Esophagus squamous epithelium (tissue), 5 donors: ENCODE results near the gene BIVM. TPM values are rescaled to one million over a fixed set of nuclear protein-coding genes. Genes with fewer than 3 reads are reported as not detected.

ENCODE experiments used
- DNase-seq: peaks from one replicate; lab custom pipeline; 2025; lab: John Stamatoyannopoulos, UW
- H3K27ac ChIP-seq, 4 donors: fragments of 200-600 bp; sonication (generic); one replicate each; pipeline ENCODE4 v1.5.1; 2016 to 2019; ENCODE audit warnings: mild to moderate bottlenecking in 1 of 4
- H3K27me3 ChIP-seq, 4 donors: fragments of 200-600 bp; sonication (generic); 1 replicate in 3 of 4; 2 replicates in 1 of 4; pipeline versions ENCODE4 v1.5.1 to v1.6.0; 2017 to 2021; ENCODE audit warnings: antibody characterized with exemption in 1 of 4
- H3K36me3 ChIP-seq, 3 donors: fragments of 200-600 bp; sonication (generic); one replicate each; pipeline ENCODE4 v1.5.1; 2016 to 2019
- H3K4me1 ChIP-seq, 3 donors: fragments of 200-600 bp; sonication (generic); one replicate each; pipeline ENCODE4 v1.5.1; 2017 to 2019
- H3K4me3 ChIP-seq, 4 donors: fragments of 200-600 bp; sonication (generic); 1 replicate in 3 of 4; 2 replicates in 1 of 4; pipeline ENCODE4 v1.5.1; 2016 to 2019; ENCODE audit warnings: mild to moderate bottlenecking in 2 of 4, moderate library complexity in 1 of 4
- H3K9me3 ChIP-seq, 3 donors: fragments of 200-600 bp; sonication (generic); one replicate each; pipeline ENCODE4 v1.5.1; 2016 to 2019
- POLR2A ChIP-seq, 4 donors: fragments of 450-650 bp; IDR thresholded peaks; one replicate each; pipeline ENCODE4 v1.6.1; 2017; ENCODE audit warnings: antibody characterized with exemption in 4 of 4, mild to moderate bottlenecking in 4 of 4, moderate library complexity in 3 of 4
- WGBS, 2 donors: methylation state at CpG; one replicate each; pipeline ENCODE4 v1.1.5; 2018; 5-methylcytosine and 5-hydroxymethylcytosine counted together
- intact Hi-C: fragments of 100-400 bp; cut with DNase I; formaldehyde crosslinking; loops from one replicate; pipeline ENCODE4 v1.15.0; 2022
- total RNA-seq, 4 donors: library from RNA; depleted of rRNA; stranded (reverse); fragments of >200 nt; gene quantifications; one replicate each; pipeline ENCODE4 v1.1.0, GENCODE V29; 2016
- TF ChIP-seq, protein P1 (sequence below), 6 experiments: fragments of 450-650 bp in 4 of 6; fragments of 200-600 bp in 2 of 6; sonication (generic) in 2 of 6; IDR thresholded peaks; one replicate each; pipeline ENCODE4 v1.5.1; 2016 to 2019; ENCODE audit warnings: antibody characterized with exemption in 6 of 6, mild to moderate bottlenecking in 4 of 6, moderate library complexity in 4 of 6
- donor health status: DM: yes; HTN: yes; CAD: no.

The BIVM gene
- total RNA-seq, 4 donors from 2014 or later = 6.4 to 17.5 (median 9.8) TPM

DNA sequence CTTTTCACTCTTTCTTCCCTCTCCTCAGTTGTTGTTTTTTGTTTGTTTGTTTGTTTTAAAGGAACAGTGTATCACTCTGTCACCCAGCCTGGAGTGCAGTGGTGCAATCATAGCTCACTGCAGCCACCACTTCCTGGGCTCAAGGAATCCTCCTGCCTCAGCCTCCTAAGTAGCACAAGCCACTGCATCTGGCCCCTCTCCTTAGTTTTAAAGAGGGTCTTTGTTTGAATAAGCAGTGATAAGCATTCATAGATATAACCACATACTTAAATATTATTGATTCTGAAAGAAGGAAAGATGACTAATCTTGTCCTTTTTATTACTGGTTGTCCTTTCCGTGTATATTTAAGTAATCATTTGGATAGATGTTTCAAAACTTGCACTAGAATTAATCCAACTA lies 73.6 kb downstream of the BIVM start:
- DNase-seq = no peak
- peaks cover 6 to 95% (median 31%) of the 10 kb centered on the region in 3 donors for H3K36me3 ChIP-seq
- H3K4me3 ChIP-seq = no peak overlapping the region
- no peaks in the 10 kb centered on the region for H3K9me3 ChIP-seq
- no peaks in the 10 kb centered on the region for H3K27me3 ChIP-seq
- H3K27ac ChIP-seq = no peak overlapping the region
- peaks cover 0 to 11% (median 0%) of the 10 kb centered on the region in 3 donors for H3K4me1 ChIP-seq
- intact Hi-C loops = no loop called here
- TF ChIP-seq POLR2A (IDR thresholded peaks at IDR 0.05) = no peak
- TF ChIP-seq, protein P1, sequence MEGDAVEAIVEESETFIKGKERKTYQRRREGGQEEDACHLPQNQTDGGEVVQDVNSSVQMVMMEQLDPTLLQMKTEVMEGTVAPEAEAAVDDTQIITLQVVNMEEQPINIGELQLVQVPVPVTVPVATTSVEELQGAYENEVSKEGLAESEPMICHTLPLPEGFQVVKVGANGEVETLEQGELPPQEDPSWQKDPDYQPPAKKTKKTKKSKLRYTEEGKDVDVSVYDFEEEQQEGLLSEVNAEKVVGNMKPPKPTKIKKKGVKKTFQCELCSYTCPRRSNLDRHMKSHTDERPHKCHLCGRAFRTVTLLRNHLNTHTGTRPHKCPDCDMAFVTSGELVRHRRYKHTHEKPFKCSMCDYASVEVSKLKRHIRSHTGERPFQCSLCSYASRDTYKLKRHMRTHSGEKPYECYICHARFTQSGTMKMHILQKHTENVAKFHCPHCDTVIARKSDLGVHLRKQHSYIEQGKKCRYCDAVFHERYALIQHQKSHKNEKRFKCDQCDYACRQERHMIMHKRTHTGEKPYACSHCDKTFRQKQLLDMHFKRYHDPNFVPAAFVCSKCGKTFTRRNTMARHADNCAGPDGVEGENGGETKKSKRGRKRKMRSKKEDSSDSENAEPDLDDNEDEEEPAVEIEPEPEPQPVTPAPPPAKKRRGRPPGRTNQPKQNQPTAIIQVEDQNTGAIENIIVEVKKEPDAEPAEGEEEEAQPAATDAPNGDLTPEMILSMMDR (IDR thresholded peaks at IDR 0.05) = no peak
- WGBS, 2 donors = 46 to 65% methylated on average over 1 of the region's 1 CpG

DNA sequence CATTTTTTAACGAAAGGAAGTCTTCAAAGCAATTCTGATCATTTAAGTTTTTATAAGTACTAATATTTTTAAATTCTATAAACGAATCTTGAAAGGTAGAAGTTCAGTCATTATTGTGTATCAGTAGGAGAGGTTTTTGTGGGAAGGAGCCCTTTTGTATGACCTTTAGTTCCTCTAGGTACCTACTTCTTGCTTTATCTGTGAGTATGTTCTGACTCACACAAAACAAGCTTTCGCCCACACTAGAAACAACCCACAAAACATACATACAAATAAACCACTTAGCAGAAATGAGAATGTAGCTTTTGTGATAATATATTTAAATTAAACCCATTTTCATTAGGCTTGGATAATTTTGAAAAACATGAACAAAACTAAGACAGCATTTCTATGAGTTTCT lies 74.7 kb downstream of the BIVM start:
- peaks cover 6 to 86% (median 21%) of the 10 kb centered on the region in 3 donors for H3K36me3 ChIP-seq
- H3K27ac ChIP-seq = no peak overlapping the region
- no peak for DNase-seq
- no peak overlapping the region for H3K4me3 ChIP-seq
- 37 to 42% methylated on average over 3 of the region's 3 CpGs for WGBS, 2 donors
- TF ChIP-seq, protein P1 (IDR thresholded peaks at IDR 0.05) = no peak
- TF ChIP-seq POLR2A (IDR thresholded peaks at IDR 0.05) = no peak
- H3K4me1 ChIP-seq = peaks cover 0 to 11% (median 0%) of the 10 kb centered on the region in 3 donors
- no peaks in the 10 kb centered on the region for H3K27me3 ChIP-seq
- H3K9me3 ChIP-seq = no peaks in the 10 kb centered on the region
- intact Hi-C loops = no loop called here

- TF ChIP-seq POLR2A (IDR thresholded peaks at IDR 0.05) = no peak
- TF ChIP-seq, protein P1 (IDR thresholded peaks at IDR 0.05) = no peak
- WGBS, 2 donors = 87 to 91% methylated on average over 4 of the region's 4 CpGs
- H3K27me3 ChIP-seq = no peaks in the 10 kb centered on the region
- no peak overlapping the region for H3K4me3 ChIP-seq
- peaks cover 0 to 9% (median 0%) of the 10 kb centered on the region in 3 donors for H3K4me1 ChIP-seq
- no peak overlapping the region for H3K27ac ChIP-seq
- intact Hi-C loops = no loop called here
- H3K9me3 ChIP-seq = no peaks in the 10 kb centered on the region
- H3K36me3 ChIP-seq = peaks cover 6 to 70% (median 17%) of the 10 kb centered on the region in 3 donors
- no peak for DNase-seq
Measured at GRCh38 chr13:102875256-102875655, 76.3 kb downstream of the BIVM start.

DNA sequence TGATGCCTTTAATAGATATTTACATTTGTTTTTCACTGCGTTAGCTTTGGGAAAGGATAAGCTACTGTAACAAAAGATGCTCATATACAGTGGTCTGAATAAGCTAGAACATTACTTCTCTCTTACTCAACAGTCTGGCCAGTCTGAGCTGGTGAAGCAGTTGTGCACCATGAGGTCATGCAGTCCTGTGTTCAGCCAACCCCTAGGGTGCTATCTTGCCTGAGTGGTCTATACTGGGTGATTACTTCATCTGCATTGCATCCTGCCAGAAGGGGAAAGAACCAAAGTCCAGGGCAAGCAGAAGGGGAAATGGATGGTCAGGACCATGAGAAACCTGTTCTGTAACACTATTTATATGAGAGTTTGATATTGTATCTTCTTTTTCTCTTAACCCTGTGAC lies 78.4 kb downstream of the BIVM start:
- Histone ChIP-seq H3K9me3 (no peaks in the 10 kb centered on the region), H3K36me3 (peaks cover 6 to 61% (median 15%) of the 10 kb centered on the region in 3 donors), H3K27ac (no peak overlapping the region), H3K4me1 (no peaks in the 10 kb centered on the region), H3K27me3 (no peaks in the 10 kb centered on the region), H3K4me3 (no peak overlapping the region)
- no peak for DNase-seq
- intact Hi-C loops = no loop called here
- 100% methylated on average over 1 of the region's 1 CpG for WGBS, 2 donors
- no peak for TF ChIP-seq POLR2A (IDR thresholded peaks at IDR 0.05)
- TF ChIP-seq, protein P1 (IDR thresholded peaks at IDR 0.05) = no peak

DNA sequence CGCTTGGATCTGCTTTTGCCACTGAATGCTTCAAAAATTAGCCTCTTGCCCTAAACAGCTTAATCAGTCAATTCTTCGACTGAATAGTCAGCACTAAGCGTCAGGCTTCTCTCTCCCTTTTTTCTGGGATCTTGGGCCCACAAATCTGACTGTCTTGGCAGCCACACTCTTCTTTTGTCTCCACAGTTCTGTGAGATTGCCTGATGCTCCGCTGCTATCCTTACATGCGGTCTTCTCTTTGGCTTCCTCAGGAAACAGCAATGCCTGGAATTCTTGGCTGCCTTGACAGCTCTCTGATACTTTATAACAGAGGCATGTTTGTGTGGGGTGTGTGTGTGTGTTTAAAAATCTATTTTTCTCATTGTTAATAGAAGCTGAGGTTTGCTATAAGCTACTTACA lies 79.6 kb downstream of the BIVM start:
- Histone ChIP-seq H3K27me3 (no peaks in the 10 kb centered on the region), H3K9me3 (no peaks in the 10 kb centered on the region), H3K4me3 (no peak overlapping the region), H3K4me1 (no peaks in the 10 kb centered on the region), H3K27ac (no peak overlapping the region), H3K36me3 (peaks cover 6 to 61% (median 6%) of the 10 kb centered on the region in 3 donors)
- WGBS, 2 donors = 63 to 79% methylated on average over 5 of the region's 5 CpGs
- intact Hi-C loops = no loop called here
- TF ChIP-seq, protein P1 (IDR thresholded peaks at IDR 0.05) = no peak
- no peak for TF ChIP-seq POLR2A (IDR thresholded peaks at IDR 0.05)
- no peak for DNase-seq
